ENCODE results near the gene HCN4.
"Not testable (repeated sequence)": the region's sequence is repeated elsewhere in the genome, so short reads cannot be mapped to it uniquely, and the experiment has no call there.

HCN4 gene

GRCh38 chr15:73368301-73369136 lies at the start of gene HCN4:
Gene HCN4, minus strand, starts transcription at chr15:73368958. Its CDS starts 688 bp downstream, at chr15:73368270.
- no peak for DNase-seq (ENCODE audit: low spot score)

- no peak for DNase-seq (ENCODE audit: low spot score)
Observed at GRCh38 chr15:73414876-73415275, 46.1 kb upstream of the HCN4 start.

DNA sequence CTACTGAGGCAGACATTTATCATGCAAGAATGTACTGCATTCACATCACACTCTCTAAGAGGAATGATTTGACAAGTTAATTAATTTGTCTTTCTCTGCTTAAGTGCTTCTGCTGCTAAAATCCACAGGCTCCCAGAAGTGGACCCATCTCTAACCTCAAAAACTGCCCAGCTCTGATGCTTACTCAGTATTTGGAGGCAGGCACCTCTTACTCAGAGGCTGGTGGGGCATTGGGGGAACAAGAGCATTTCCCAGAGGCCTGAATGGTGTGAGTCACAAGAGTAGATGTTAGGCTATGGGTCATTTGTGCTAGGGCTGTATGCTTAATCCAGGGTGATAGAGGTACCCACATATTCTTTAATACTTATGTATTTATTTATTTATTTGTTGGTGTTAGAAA lies 34.4 kb upstream of the HCN4 start:
- no peak for DNase-seq (ENCODE audit: low spot score)

- DNase-seq (ENCODE audit: low spot score) = not testable (repeated sequence)
Observed at GRCh38 chr15:73400222-73400621, 31.5 kb upstream of the HCN4 start.

DNA sequence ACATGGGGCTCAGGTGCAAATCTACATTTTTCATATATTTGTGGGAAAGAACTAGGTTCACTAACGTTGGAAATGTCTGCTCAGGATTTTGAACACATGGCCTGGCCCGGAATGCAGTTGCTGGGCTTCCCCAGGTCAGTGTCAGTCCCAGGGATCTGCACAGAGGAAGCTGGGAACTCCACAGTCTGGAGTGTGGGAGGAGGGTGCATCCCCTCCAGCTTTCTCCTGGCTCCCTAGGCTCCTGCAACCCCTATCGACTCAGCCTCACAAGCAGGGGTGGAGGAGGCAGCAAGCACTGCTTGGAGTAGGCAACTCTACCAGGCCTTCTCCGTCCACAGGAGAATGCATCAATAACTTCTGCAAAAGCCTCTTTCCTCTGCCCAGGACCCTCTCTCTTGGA lies 30.1 kb upstream of the HCN4 start:
- DNase-seq (ENCODE audit: low spot score) = no peak

GRCh38 chr15:73397461-73397860 lies 28.7 kb upstream of the HCN4 start:
- no peak for DNase-seq (ENCODE audit: low spot score)

- DNase-seq (ENCODE audit: low spot score) = no peak
Observed at GRCh38 chr15:73395671-73396070, 26.9 kb upstream of the HCN4 start.

- no peak for DNase-seq (ENCODE audit: low spot score)
Observed at GRCh38 chr15:73394782-73395181, 26.0 kb upstream of the HCN4 start.

GRCh38 chr15:73393336-73393735 lies 24.6 kb upstream of the HCN4 start:
- no peak for DNase-seq (ENCODE audit: low spot score)

- no peak for DNase-seq (ENCODE audit: low spot score)
Observed at GRCh38 chr15:73392025-73392424, 23.3 kb upstream of the HCN4 start.

- no peak for DNase-seq (ENCODE audit: low spot score)
Observed at GRCh38 chr15:73391128-73391872, 22.5 kb upstream of the HCN4 start.

DNA sequence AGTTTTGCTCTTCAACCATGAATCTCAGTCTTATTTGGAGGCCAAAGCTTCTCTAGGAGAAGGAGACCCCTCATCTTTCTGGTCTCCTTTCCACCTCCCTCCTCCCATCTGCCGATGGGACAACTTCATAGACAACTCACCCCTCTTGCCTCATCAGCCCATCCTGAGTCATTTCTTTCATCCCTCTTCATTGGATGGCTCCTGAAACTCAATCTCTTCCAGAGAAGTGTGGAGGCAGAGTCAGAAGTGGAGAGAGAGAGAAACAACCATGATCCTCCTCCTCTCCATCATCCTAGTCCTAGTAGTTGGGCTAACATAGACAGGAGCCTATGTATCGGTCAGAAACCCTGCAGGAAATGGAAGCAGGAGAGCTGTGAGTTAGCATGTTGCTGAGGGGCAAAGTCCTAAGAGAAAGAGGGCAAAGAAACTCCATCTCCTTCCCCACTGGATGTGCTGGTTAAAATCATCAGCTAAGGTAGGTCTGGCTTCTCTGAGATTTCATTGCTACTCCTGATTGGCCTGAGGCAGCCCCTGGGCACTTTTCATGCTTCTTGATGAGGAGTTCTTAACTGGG lies 21.3 kb upstream of the HCN4 start:
- no peak for DNase-seq (ENCODE audit: low spot score)

- DNase-seq (ENCODE audit: low spot score) = no peak
Observed at GRCh38 chr15:73389539-73389938, 20.8 kb upstream of the HCN4 start.

- no peak for DNase-seq (ENCODE audit: low spot score)
Observed at GRCh38 chr15:73388256-73388781, 19.6 kb upstream of the HCN4 start.

- no peak for DNase-seq (ENCODE audit: low spot score)
Observed at GRCh38 chr15:73387507-73388255, 18.9 kb upstream of the HCN4 start.

- DNase-seq (ENCODE audit: low spot score) = no peak
Observed at GRCh38 chr15:73386886-73387506, 18.2 kb upstream of the HCN4 start.

- no peak for DNase-seq (ENCODE audit: low spot score)
Observed at GRCh38 chr15:73386238-73386637, 17.5 kb upstream of the HCN4 start.

GRCh38 chr15:73385205-73385604 lies 16.4 kb upstream of the HCN4 start:
- DNase-seq (ENCODE audit: low spot score) = no peak

DNA sequence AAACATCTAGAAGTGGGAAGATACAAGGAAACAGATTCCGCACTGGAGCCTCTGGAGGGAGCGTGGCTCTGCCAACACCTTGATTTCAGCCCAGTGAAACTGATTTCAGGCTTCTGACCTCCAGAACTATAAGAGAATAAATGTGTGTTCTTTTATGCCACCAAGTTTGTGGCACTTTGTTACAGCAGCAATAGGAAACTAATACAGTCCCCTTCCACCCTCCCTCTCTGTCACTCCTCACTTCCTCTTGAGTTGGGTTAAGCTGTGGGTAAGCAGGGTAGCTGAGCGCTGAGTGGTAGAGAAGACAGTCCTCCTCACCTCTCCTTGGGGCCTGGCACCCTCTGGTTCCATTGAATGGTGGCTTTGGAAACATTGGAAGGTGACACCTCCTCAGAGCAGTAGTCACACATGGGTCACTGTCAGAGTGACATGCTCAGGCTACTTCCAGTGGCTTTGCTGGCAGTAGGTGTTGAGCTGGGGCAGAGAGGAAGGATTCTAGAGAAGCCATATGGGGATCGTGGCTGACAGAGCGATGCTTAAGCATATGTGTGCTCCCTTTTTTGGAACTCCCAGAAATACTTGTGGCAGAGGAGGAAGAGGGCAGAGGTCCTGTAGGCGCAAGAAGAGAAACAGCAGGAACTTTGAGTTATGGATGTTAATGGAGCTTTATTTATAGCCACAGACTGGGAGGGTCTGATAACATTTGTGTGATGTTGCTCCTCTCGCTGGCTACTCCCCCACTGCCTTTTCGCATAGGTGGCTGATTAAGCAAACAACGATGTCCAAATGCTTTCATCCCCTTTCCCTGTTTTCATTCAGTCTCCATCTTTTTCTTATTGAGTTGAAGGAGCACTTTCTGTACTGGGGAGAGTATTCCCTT lies 14.8 kb upstream of the HCN4 start:
- no peak for DNase-seq (ENCODE audit: low spot score)

- no peak for DNase-seq (ENCODE audit: low spot score)
Observed at GRCh38 chr15:73382115-73382514, 13.4 kb upstream of the HCN4 start.

DNA sequence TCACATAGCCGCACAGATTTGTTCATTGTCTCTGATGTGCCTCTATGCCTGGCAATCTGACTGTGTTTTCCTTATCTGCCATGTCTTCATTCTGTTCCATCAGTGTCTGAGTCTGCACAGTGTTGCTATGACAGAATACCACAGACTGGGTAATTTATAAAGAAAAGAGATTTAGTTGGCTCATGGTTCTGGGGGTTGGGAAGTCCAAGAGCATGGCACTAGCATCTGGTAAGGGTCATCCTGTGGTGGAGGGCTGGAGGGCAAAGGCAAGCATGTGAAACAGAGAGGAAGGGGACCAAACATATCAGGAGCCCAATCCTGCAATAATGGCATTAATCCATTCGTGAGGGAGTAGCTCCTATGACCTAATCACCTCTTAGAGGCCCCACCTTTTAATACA lies 11.9 kb upstream of the HCN4 start:
- no peak for DNase-seq (ENCODE audit: low spot score)

Measured in activated CD4-positive, alpha-beta T cell treated with anti-CD3 and anti-CD28 coated beads, Interleukin-2, Interleukin-4, amounts not matched to agents 100 ng/mL and 50 ng/mL, durations not matched to agents 16 hours and 8 hours (primary cell).